Measurements from ENCODE around the gene LAMB4.

The LAMB4 gene

DNA sequence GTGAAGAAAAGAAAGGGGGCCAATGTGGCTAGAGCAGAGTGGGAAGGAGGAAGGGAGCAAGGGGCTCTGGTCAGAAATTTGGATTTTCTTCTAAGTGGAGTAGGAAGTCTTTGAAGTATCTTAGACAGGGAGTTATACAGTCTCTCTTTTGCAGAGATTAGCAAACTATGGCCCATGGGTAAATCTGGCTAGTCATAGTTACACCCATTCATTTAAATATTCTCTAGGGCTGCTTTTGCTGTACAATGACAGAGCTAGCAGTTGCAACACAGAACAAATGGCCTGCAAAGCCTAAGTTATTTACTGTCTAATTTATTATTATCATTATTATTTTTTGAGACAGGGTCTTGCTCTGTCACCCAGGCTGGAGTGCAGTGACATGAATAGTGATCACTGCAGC lies 10.5 kb upstream of the LAMB4 start:
- DNase-seq: no peak

DNA sequence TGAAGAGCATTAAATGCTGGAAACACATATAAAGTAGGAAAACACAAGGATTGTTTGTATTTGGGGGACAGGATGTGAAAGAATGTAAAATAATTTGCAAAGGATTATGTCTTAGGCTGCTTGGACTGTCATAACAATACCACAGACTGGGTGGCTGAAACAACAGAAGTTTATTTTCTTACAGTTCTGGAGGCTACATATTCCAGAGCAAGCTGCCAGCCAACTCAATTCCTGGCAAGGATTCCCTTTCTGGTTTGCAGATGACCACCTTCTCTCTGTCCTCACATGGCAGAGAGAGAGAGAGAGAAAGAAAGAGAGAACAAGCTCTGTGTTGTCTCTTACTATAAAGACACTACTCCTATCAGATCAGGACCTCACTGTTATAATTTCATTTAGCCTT lies 8.8 kb upstream of the LAMB4 start:
- DNase-seq: no peak

DNA sequence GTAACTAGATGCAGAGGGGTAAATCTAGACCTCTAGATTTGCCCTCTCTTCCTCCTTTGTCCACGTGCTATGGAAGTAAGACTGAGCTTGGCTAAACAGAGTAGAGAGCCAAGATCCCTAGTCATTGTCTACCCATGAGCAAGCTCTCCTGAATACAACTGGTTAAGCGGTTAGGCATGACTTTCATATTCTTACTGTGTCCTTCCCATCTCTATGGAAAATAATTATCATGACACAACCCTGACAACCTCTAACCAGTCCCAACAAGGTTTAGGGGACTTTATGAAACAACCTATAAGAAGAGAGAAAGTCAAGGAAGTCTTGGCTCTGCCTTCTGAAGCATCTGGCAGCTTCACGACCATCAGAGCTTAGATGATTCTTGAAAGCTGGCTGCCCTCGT lies 7.8 kb upstream of the LAMB4 start:
- DNase-seq: no peak

DNA sequence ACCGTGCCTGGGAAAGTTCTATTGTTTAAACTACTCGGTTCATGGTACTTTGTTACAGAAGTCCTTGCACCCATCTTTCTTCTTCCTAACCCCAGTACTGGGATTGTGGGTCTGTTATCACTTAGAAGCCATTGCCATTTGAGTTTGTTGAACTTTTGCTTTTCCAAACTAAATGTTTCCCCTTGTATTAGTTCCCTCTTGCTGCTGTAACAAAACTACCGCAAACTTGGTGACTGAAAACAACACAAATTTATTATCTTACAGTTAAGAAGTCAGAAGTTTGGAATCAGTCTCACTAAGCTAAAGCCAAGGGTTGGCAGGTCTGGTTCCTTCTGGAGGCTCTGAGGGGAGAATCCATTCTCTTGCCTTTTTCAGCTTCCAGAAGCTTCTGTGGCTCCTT lies 6.9 kb upstream of the LAMB4 start:
- DNase-seq: no peak

DNA sequence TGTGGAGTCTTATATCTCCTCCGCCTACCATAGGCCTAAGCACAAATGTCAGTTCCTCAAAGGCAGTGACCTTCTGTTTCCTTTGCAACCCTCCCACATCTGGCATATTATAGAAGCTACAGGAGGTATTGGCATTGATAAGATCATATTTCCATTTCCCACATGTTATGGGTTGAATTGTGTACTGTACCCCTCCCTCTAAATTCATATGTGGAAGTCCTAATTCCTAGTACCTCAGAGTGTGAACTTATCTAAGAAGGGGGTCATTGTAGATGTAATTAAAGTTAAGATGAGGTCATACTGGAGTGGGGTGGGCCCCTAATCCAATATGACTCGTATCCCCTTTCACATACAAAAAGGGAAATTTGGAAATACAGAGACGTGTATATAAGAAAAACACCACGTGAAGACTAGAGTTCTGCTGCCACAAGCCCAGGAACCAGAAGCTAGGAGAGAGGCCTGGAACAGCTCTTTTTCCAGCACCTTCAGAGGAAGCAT lies 6.1 kb upstream of the LAMB4 start:
- DNase-seq: no peak

DNA sequence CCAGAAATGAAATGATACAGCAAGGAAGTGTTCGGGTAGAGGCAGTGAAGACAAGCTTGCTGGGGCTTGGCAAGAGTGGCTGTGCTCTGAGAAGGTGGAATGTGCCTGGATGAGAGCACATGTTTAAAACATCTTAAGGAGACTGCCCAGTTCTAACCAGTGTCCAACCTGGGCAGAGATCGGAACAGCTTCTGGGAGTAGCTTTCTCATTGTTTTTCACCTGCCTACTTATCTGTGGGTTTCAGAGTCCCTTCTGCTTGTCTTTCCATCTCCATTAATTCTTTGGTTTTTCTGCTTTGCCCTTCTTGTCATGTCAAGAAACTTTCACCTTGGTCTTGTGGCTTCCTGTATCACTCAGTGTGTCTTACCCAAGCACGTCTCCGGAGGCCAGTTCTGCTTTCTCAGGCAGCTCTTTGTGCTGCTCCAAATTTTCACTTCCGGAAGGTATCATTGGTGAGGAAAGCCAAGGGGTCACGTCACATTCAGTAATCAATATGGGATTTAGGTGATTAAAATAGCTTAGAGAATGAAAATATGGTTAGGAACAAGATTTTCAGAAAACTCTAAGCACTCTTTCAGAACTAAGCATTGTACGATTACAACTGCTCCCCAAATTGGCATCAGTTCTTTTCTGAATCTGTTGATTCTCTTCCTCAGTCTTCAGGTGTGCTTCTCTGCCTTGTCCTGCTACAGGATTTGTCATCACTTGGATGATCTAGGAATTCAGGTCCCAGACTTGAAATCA lies 5.5 kb upstream of the LAMB4 start:
- DNase-seq: no peak

DNA sequence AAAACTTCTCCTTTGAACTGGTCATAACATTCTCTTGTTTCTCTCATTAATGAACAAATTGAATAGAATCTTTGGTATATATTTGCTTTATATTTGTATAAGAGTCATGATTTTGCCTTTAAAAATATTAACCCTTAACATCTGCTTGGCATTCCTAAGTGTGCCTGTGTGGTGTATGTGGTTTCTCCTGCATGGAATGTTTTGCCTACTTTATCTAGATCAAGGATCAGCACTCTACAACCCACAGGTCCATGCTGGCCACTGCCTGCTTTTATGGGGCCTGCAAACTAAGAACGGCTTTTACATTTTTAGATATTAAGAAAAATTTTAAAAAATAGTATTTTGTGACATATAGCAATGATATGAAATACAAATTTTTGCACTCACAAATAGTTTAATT lies 4.3 kb upstream of the LAMB4 start:
- DNase-seq: no peak

DNA sequence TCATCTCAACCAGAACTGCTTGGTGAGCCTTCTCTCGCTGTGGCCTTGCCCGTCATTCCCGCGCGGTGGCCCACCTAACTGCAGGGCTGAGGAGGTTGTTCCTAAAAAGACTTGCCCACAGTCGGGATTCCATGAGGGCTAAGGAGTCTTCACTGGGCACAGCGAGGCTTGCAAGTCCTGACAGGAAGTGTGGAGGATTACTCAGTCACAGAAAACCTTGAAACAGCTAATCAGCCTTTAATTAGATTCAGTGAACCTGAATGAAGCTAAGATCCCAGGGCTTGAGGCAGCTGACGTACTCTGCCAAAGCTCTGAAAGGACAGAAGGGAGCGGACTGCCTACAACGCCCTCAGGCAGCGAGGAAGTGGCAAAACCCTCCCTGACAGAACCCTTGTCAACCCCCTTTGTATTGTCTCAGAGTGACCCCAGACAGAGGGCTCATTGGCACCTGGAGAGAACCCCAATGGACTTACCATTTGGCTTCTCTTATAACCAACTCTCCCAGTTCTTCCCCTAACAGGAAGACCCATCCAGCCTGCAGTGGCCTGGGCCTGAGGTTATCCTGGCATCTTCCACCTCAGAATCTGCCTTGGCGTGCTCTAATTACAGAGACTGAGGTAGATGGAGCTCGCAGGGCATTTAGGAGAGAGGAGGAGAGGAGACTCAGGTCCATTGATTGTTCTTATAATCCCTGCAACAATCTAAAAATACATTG lies 2.5 kb upstream of the LAMB4 start:
- DNase-seq: no peak

DNA sequence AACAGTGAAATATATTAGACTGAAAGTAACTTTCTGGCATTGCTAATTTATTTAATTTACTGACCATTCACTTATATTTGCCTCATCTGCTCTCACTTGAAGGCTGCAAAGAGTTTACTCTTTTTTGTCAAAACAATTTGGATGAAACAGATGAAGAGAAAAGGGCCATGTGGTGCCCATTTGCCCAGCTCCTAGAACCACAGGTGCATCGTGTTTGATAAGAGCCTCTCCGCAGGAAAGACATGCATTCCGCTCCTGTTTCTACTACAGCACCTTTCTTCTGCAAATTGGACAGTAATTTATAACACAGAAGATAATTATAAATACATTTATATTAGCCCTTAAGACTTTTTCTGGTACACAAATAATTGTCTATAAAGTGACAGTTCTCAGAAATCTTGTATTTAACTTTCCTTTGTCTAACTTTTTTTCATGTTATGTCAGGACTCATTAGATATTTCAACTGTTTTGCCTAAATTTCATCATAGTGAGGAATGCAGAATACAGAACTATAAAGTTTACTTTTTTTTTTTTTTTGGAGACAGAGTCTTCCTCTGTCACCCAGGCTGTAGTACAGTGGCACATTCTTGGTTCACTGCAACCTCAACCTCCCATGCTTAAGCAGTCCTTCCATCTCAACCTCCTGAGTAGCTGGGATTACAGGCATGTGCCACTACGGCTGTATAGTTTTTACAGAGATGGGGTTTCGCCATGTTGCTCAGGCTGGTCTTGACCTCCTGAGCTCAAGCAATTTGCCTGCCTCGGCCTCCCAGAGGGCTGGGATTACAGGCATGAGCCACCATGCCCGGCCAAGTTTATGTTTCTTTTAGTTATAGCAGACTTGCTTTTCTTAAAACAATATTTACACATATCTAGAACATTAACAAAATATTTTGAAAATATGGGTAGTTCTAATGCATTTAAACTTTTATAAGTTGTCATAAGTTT lies 869 bp downstream of the LAMB4 start:
- no peak for DNase-seq

DNA sequence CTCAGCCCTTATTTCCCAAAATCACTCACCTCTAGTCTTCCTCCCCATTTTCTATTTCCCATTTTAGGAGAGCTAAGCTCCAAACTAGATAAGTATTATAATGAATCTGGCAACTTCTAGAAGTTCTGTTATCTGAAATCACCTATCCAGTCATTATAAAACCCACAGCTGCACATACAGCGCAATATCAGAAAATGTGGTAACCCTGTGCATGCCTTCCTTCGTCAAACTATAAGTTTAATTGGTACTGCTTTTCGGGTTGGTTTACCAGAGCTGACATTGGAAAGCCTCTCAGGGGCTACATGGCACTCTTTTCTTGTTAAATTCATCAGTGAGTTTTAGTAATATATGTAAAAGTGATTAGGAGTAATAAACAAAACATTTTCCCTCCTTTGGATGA lies 1.6 kb downstream of the LAMB4 start:
- no peak for DNase-seq

DNA sequence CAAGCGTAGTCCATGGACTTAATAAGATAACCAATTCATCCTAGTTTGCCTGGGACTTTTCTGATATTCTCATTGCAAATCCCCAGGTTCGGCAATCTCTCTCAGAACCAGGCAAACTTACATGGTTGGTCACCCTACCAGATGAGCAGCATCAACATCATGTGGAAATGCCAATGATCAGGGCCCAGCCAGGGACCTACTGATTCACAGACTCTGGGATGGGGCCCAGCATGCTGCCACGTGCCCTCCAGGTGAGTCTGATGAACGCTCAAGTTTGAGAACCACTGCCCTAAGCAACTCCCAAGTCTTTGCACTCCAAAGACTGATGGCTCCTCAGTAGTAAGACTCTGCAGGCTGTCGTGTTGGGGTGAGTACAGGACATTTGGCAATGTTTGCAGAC lies 2.7 kb downstream of the LAMB4 start:
- no peak for DNase-seq

DNA sequence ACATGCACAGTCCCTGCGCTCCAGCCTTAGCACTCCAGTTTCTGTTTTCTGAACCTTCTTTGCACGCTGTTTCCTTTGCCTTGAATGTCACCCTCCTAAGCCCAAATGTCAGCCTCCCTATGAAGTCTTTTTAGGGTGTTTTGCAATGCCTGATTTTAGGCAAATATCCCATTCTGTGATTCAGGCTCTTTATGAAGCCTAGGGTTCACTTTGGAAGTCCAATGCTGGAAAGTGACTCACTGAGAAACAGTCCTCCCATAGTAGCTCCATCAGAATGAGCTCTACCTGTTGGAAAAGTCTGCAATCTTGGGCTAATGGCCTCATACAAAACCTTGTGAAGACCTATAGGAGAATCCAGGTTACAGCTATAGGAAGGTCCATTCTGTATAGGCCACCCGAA lies 5.3 kb downstream of the LAMB4 start:
- no peak for DNase-seq

DNA sequence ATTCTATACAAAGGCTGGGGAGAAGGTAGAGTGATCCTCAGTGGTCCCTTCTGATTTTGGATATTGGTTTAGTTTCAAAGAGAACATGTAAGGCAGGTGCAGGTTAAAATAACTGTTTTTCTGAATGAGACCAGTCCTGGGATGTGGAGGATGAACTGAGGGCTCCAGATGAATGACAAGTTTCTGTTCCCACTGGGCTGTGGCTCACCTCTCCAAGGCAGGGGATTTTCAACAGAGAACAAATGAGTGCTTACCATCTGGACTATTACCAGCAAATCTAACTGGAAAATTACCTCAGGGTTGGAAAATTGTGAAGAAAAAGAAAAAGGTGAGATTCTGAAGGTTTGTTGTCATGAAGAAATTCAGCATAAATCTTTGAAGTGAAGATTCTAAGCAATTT lies 8.0 kb downstream of the LAMB4 start:
- DNase-seq: no peak

DNA sequence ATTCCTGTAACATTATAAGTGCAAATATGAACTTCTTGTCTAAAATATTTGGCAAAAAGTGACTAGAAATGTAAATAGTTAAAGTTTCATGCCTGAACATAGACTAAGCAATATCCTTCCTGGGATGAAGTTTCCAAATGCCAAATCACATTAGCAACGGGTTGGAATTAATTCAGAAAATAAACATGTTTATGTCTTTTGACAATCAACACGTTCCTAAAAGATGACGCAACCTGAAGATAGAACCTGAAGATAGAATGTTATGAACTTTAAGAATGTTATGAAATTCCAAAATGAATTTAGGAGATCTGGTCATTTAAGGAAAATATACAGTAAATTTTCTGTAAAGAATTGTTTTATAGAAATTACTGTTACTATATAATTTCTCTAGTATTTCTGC lies 9.2 kb downstream of the LAMB4 start:
- no peak for DNase-seq

DNA sequence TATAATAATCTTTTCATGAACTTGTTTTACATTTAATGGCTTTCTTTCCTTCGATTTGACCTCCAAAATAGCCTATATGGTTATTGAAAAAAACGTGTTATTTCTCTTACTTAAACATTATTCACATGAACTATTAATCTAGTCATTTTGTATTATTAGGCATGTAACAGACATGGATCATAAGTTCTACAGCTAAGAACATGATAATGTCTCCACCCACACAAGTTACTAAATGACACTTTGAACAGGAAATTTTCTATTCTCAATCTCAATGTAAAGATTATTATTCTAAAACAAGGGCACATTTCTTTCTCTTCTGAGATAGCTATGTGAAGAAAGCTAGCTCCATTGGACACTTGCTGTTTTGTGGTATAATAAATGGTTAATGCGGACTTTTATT lies 10.0 kb downstream of the LAMB4 start:
- no peak for DNase-seq

DNA sequence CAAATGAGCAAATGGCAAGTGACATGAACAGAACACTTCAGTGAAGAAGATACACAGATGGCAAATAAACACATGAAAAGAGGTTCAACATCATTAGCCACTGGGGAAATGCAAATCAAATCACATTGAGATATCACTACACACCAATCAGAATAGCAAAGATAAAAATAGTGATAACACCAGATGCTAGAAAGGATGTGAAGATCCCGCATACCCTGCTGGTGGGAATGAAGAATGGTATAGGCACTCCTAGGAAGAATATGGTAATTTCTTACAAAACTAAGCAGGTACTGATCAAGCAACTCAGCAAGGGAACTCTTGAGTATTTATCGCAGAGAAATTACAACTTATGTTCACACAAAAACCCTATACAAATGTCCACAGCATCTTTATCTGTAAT lies 11.2 kb downstream of the LAMB4 start:
- DNase-seq: peak; percentile 30

DNA sequence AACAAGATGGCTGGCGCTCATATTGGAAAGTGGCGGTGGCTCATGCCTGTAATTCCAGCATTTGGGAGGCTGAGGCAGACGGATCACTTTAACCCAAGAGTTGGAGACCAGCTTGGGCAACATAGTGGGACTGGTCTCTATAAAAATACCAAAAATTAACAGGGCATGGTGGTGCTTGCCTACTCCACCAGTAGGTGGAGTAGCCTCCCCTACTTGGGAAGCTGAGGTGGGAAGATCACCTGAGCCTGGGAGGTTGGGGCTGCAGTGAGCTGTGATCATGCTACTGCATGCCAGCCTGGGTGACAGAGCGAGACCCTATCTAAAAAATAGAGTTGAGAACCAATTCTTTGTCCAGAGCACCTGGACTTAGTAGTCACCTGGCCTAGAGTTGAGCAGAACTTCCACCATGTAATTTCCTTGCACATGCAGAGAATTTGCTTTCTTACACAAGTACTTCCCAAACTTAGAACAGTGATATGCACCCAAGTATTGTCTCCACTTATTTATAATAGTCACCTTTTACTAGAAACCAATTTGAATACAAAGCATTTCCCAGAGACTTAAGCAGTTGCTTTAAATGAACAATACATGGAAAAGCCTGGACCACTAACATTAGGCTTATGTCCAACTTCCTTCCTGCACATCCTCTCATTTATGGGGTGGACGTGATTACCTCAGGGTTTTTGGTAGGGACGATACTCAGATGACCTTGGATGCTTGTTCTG lies 15.9 kb downstream of the LAMB4 start:
- DNase-seq: no peak

DNA sequence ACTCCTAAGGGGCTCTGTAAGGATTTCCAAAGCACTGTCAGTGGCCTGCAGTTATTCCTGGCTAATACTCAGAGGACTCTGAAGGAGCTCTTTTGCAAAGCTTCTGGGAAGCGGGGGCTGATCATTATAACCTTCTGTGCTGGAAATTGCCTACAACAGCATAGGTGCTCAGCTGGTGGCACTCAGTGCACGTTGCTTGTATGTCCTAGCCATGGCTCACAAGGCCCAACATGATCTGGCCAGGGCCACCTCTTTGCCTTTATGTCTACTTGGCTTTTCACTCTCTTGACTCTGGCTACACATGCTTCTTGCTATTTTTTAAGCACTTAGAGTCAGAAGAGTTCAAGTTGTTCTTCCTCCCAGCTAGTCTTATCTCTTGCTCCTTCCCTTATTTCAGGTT lies 17.5 kb downstream of the LAMB4 start:
- no peak for DNase-seq

DNA sequence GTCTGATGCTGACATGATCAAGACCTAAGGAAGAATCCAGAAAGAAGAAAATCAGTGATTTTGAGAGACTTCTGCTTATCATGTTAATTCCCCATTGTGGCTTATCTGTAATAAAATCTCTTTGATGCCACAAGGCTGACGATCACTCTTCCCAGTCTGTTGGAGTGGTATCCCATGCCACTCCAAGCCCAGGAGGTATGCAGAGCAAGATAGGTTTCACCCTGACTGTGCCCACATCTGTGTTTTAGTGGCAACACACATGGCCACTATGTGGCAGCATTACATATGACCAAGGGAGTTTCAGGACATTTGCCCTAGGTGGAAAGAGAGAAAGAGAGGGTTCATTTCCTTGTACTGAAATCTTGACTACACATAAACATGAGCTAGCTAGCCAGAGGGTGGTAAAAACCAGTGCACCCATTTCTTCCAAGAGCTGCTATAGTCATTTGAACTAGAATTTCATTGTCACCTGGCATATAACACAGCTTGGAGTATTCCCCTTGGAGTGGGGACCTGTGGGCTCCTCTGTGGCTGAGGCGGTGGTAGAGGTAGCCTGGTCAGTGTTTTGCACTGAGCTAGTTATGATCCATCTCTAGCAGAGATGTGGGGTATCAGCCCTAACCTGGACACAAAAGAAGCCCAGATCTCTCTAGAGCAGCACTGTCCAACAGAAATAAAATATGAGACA lies 20.8 kb downstream of the LAMB4 start:
- DNase-seq: no peak

DNA sequence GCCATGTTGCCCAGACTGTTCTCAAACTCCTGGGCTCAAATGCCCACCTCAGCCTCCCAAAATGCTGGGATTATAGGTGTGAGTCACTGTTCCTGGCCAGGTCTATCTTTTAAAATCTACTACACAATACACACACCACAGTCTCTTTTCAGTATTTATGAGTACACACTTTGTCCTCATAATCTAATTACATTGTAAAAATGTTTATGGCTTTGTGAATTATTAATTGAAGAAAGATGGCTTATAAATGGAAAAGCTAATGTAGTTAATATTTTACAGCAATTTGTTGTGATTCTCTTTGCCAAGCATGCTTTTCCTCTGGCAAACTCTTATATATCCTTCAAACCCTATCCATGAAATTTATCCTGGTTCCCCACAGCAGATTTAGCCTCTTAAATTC lies 22.0 kb downstream of the LAMB4 start:
- no peak for DNase-seq

DNA sequence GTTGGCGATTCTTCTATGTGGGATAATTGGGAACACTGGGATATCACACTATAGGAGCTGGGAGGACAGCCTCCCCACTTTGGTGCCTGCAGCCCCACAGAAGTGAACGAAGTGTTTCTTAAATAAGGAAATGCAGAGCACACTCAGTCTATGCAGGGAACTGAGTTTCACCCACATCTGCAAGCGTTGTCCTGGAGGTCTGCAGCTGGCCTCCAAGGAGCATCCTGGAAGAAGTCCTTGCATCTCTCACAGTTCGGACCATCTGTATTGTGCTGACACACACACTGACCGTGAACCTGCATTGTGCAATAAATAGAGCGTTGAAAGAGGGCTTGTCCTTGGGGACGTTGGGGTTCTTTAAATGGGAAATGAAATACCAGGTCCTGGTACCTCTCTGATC lies 25.8 kb downstream of the LAMB4 start:
- DNase-seq: no peak
